ENCODE measurements around the gene ARID1A. TPM values are rescaled to one million over a fixed set of nuclear protein-coding genes. Genes with fewer than 3 reads are reported as not detected.

The ARID1A gene
- total and polyA plus RNA-seq, 4 donors, result 12.2 to 31.9 (median 20.2) TPM

- peaks cover 0 to 28% (median 12%) of the 10 kb centered on the region in 4 donors for H3K36me3 ChIP-seq (ENCODE audit: control insufficient read depth in 4 of 4, insufficient read depth in 3 of 4, low read depth in 1 of 4, low read length in 3 of 4)
- H3K9ac ChIP-seq (ENCODE audit: low read depth in 1 of 2, low read length in 2 of 2), result no peak overlapping the region
- TF ChIP-seq, protein P1, sequence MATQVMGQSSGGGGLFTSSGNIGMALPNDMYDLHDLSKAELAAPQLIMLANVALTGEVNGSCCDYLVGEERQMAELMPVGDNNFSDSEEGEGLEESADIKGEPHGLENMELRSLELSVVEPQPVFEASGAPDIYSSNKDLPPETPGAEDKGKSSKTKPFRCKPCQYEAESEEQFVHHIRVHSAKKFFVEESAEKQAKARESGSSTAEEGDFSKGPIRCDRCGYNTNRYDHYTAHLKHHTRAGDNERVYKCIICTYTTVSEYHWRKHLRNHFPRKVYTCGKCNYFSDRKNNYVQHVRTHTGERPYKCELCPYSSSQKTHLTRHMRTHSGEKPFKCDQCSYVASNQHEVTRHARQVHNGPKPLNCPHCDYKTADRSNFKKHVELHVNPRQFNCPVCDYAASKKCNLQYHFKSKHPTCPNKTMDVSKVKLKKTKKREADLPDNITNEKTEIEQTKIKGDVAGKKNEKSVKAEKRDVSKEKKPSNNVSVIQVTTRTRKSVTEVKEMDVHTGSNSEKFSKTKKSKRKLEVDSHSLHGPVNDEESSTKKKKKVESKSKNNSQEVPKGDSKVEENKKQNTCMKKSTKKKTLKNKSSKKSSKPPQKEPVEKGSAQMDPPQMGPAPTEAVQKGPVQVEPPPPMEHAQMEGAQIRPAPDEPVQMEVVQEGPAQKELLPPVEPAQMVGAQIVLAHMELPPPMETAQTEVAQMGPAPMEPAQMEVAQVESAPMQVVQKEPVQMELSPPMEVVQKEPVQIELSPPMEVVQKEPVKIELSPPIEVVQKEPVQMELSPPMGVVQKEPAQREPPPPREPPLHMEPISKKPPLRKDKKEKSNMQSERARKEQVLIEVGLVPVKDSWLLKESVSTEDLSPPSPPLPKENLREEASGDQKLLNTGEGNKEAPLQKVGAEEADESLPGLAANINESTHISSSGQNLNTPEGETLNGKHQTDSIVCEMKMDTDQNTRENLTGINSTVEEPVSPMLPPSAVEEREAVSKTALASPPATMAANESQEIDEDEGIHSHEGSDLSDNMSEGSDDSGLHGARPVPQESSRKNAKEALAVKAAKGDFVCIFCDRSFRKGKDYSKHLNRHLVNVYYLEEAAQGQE (IDR thresholded peaks at IDR 0.05), result no peak
- TF ChIP-seq HNF4G (IDR thresholded peaks at IDR 0.05) (no peak), GABPA (IDR thresholded peaks at IDR 0.05 in 1 of 2, conservative IDR thresholded peaks at IDR 0.05 in 1 of 2) (no peak), FOXA2 (IDR thresholded peaks at IDR 0.05) (no peak), EGR1 (IDR thresholded peaks at IDR 0.05; ENCODE audit: low read depth in 2 of 2) (no peak), RXRA (IDR thresholded peaks at IDR 0.05) (no peak), SP1 (IDR thresholded peaks at IDR 0.05) (no peak), ZBTB33 (IDR thresholded peaks at IDR 0.05) (no peak), HNF4A (conservative IDR thresholded peaks at IDR 0.05) (no peak), NR2F2 (IDR thresholded peaks at IDR 0.05) (no peak), YY1 (IDR thresholded peaks at IDR 0.05) (no peak), RAD21 (IDR thresholded peaks at IDR 0.05) (no peak), JUND (IDR thresholded peaks at IDR 0.05) (no peak), TAF1 (conservative IDR thresholded peaks at IDR 0.05) (no peak)
- TF ChIP-seq, protein P2, sequence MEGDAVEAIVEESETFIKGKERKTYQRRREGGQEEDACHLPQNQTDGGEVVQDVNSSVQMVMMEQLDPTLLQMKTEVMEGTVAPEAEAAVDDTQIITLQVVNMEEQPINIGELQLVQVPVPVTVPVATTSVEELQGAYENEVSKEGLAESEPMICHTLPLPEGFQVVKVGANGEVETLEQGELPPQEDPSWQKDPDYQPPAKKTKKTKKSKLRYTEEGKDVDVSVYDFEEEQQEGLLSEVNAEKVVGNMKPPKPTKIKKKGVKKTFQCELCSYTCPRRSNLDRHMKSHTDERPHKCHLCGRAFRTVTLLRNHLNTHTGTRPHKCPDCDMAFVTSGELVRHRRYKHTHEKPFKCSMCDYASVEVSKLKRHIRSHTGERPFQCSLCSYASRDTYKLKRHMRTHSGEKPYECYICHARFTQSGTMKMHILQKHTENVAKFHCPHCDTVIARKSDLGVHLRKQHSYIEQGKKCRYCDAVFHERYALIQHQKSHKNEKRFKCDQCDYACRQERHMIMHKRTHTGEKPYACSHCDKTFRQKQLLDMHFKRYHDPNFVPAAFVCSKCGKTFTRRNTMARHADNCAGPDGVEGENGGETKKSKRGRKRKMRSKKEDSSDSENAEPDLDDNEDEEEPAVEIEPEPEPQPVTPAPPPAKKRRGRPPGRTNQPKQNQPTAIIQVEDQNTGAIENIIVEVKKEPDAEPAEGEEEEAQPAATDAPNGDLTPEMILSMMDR (IDR thresholded peaks at IDR 0.05; ENCODE audit: low read depth, low read length, missing input control), result no peak
- TF ChIP-seq, protein P3, sequence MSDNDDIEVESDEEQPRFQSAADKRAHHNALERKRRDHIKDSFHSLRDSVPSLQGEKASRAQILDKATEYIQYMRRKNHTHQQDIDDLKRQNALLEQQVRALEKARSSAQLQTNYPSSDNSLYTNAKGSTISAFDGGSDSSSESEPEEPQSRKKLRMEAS (IDR thresholded peaks at IDR 0.05), result no peak
- peaks cover 8 to 18% (median 15%) of the 10 kb centered on the region in 4 donors for H3K4me1 ChIP-seq (ENCODE audit: control insufficient read depth in 4 of 4, insufficient read depth in 4 of 4, low read length in 3 of 4)
- no peaks in the 10 kb centered on the region for H3K27me3 ChIP-seq (ENCODE audit: control insufficient read depth in 4 of 4, insufficient read depth in 4 of 4, low read length in 3 of 4)
- 57% methylated on average over 5 of the region's 5 CpGs for WGBS
- H3K27ac ChIP-seq (ENCODE audit: low read depth in 1 of 2, low read length in 2 of 2), result no peak overlapping the region
- no peaks in the 10 kb centered on the region for H3K9me3 ChIP-seq (ENCODE audit: control insufficient read depth in 4 of 4, low read length in 3 of 4)
- no peak for DNase-seq (ENCODE audit: low spot score)
- H3K4me3 ChIP-seq (ENCODE audit: low read depth in 1 of 3, low read length in 3 of 3), result no peak overlapping the region
Observed at GRCh38 chr1:26749458-26749857, 53.6 kb downstream of the ARID1A start.

DNA sequence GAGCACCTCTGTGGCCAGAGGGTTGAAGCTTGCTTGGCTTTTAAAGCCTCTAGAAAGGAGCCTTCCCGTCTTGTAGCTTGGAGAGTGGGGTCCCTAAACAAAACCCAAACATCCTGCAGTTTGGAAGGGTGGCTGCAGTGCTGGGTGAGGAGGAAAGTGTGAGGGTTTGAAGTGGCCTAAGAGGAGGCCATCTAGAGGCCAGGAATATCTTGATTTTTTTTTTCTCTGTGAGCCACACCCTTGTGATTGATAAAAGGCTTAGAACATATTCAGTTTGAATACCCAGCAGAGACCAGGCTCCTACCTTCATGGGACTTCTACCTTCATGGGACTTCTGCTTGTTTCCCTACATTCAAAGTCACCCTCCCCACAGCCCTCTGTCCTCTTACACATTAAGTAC, 54.6 kb downstream of the ARID1A start:
- peaks cover 10 to 21% (median 17%) of the 10 kb centered on the region in 4 donors for H3K4me1 ChIP-seq (ENCODE audit: control insufficient read depth in 4 of 4, insufficient read depth in 4 of 4, low read length in 3 of 4)

More for the DNA sequence above, 54.6 kb downstream of the ARID1A start:
- no peak overlapping the region for H3K9ac ChIP-seq (ENCODE audit: low read depth in 1 of 2, low read length in 2 of 2)
- H3K27me3 ChIP-seq (ENCODE audit: control insufficient read depth in 4 of 4, insufficient read depth in 4 of 4, low read length in 3 of 4), result no peaks in the 10 kb centered on the region
- H3K4me3 ChIP-seq (ENCODE audit: low read depth in 1 of 3, low read length in 3 of 3), result no peak overlapping the region
- TF ChIP-seq YY1 (IDR thresholded peaks at IDR 0.05) (no peak), ZBTB33 (IDR thresholded peaks at IDR 0.05) (no peak), NR2F2 (IDR thresholded peaks at IDR 0.05) (no peak), GABPA (IDR thresholded peaks at IDR 0.05 in 1 of 2, conservative IDR thresholded peaks at IDR 0.05 in 1 of 2) (no peak), ATF3 (IDR thresholded peaks at IDR 0.05) (no peak)
- TF ChIP-seq, protein P3 (IDR thresholded peaks at IDR 0.05), result no peak
- TF ChIP-seq, protein P2 (IDR thresholded peaks at IDR 0.05; ENCODE audit: low read depth, low read length, missing input control), result no peak
- H3K27ac ChIP-seq (ENCODE audit: low read depth in 1 of 2, low read length in 2 of 2), result no peak overlapping the region
- H3K9me3 ChIP-seq (ENCODE audit: control insufficient read depth in 4 of 4, low read length in 3 of 4), result no peaks in the 10 kb centered on the region
- H3K36me3 ChIP-seq (ENCODE audit: control insufficient read depth in 4 of 4, insufficient read depth in 3 of 4, low read depth in 1 of 4, low read length in 3 of 4), result peaks cover 0 to 25% (median 6%) of the 10 kb centered on the region in 4 donors
- no peak for DNase-seq (ENCODE audit: low spot score)
- WGBS, result 96% methylated on average over 1 of the region's 1 CpG
